ENCODE data around the gene PPP1R2C. TPM values are rescaled to one million over a fixed set of nuclear protein-coding genes. Genes with fewer than 3 reads are reported as not detected.

PPP1R2C gene
- total RNA-seq, 6 donors from 2014 or later = not detected

DNA sequence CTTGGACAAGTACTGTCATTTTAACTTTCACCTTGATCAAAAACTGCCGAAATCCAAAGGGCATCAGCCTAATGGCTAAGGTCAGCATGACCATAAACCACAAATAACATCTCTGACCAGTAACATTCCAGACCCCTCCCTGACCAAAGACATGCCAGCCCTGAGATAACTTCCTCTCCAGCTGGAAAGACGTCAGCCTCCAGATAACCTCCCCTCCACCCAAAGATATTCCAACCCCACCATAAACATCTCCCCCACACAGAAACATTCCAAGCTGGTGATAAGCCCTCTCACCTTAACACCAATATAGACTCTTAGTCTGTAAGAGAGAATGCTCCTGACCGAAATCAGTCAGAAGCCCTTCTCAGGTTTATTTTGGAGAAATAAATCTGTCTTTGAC, 7.4 kb downstream of the PPP1R2C start:
- WGBS, 2 donors = 65 to 77% methylated on average over 3 of the region's 3 CpGs
- DNase-seq = no peak

DNA sequence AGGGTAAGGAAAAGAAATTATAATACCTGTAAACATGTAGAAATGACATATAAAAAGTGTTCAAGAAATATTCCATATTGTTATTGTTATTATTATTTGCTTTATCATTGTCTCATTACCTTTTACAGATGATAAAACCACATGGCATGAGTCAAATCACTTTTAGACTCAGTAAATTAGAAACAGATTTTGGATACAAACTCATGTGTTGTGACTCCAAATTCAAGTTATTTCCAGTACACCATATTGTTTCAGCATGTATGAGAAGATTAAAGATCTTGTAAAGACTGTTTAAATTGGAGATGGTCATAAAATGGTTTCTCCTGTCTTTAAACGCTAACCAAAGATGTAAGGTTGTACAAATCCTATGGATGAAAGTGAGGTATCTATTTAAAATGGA, 18.1 kb downstream of the PPP1R2C start:
- no peak for DNase-seq
- Histone ChIP-seq H3K4me3 (no peak overlapping the region), H3K9me3 (no peaks in the 10 kb centered on the region), H3K27me3 (no peaks in the 10 kb centered on the region), H3K4me1 (no peaks in the 10 kb centered on the region), H3K36me3 (no peaks in the 10 kb centered on the region), H3K27ac (no peak overlapping the region)
- 76 to 80% methylated on average over 1 of the region's 1 CpG for WGBS, 2 donors
- no peak for ATAC-seq (ENCODE audit: low FRiP score in 2 of 2)
- no peak for TF ChIP-seq POLR2AphosphoS5 (IDR thresholded peaks at IDR 0.05)
- TF ChIP-seq, protein P1, sequence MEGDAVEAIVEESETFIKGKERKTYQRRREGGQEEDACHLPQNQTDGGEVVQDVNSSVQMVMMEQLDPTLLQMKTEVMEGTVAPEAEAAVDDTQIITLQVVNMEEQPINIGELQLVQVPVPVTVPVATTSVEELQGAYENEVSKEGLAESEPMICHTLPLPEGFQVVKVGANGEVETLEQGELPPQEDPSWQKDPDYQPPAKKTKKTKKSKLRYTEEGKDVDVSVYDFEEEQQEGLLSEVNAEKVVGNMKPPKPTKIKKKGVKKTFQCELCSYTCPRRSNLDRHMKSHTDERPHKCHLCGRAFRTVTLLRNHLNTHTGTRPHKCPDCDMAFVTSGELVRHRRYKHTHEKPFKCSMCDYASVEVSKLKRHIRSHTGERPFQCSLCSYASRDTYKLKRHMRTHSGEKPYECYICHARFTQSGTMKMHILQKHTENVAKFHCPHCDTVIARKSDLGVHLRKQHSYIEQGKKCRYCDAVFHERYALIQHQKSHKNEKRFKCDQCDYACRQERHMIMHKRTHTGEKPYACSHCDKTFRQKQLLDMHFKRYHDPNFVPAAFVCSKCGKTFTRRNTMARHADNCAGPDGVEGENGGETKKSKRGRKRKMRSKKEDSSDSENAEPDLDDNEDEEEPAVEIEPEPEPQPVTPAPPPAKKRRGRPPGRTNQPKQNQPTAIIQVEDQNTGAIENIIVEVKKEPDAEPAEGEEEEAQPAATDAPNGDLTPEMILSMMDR (IDR thresholded peaks at IDR 0.05) = no peak
- TF ChIP-seq POLR2A (IDR thresholded peaks at IDR 0.05) = no peak
- TF ChIP-seq EP300 (IDR thresholded peaks at IDR 0.05) = no peak

More for the DNA sequence above, 7.4 kb downstream of the PPP1R2C start:
- H3K4me3 ChIP-seq = no peak overlapping the region
- no peak overlapping the region for H3K27ac ChIP-seq
- ATAC-seq (ENCODE audit: low FRiP score in 2 of 2) = no peak
- H3K27me3 ChIP-seq = no peaks in the 10 kb centered on the region
- no peaks in the 10 kb centered on the region for H3K9me3 ChIP-seq
- H3K36me3 ChIP-seq = no peaks in the 10 kb centered on the region
- TF ChIP-seq POLR2AphosphoS5 (IDR thresholded peaks at IDR 0.05) = no peak
- no peak for TF ChIP-seq EP300 (IDR thresholded peaks at IDR 0.05)
- TF ChIP-seq, protein P1 (IDR thresholded peaks at IDR 0.05) = no peak
- no peak for TF ChIP-seq POLR2A (IDR thresholded peaks at IDR 0.05)
- H3K4me1 ChIP-seq = no peaks in the 10 kb centered on the region

DNA sequence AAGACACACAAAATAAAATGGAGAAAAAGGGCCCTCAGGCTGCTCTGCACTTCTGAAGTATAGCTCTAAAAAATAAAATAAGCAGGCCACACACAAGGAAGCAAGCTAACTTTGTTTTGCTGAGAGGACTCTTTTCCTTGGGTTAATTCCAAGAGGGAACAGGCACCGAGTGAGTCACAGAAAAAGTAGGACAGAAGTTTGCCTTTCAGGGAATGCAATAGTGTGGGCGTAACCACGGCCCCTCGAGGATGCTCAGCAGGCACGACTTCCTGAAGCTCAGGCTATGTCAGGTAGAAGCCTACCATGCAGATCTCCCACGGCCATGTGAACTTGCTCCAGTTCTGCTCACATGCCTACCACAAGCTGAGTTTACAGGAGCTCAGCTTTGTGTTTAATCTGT, 22.1 kb downstream of the PPP1R2C start:
- TF ChIP-seq POLR2A (IDR thresholded peaks at IDR 0.05) (no peak), POLR2AphosphoS5 (IDR thresholded peaks at IDR 0.05) (no peak), EP300 (IDR thresholded peaks at IDR 0.05) (no peak)
- TF ChIP-seq, protein P1 (IDR thresholded peaks at IDR 0.05) = no peak
- ATAC-seq (ENCODE audit: low FRiP score in 2 of 2) (peak; percentile 52 to 62), DNase-seq (peak in 1 of 2 donors; percentile 33)
- 33 to 58% methylated on average over 5 to 6 of the region's 6 CpGs for WGBS, 2 donors
- Histone ChIP-seq H3K4me3 (no peak overlapping the region), H3K36me3 (no peaks in the 10 kb centered on the region), H3K4me1 (no peaks in the 10 kb centered on the region), H3K9me3 (no peaks in the 10 kb centered on the region), H3K27ac (no peak overlapping the region), H3K27me3 (no peaks in the 10 kb centered on the region)

DNA sequence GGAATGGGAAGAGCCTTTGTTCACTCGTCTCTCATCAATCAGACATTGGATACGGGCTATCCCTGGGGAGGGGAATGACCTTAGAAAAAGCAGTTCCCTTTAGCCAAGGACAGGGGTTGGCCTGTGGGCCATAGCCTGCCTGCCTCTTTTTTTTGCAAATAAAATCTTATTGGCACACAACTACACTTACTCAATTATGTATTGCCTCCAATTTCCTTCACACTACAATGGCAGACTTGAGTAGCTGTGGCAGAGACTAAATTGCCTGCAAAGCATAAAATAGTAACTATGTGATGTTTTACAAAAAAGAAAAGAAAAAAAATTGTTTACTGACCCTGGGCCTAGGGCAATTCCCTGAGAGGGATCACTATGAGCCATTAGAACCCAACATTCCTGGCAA, 23.4 kb downstream of the PPP1R2C start:
- H3K4me3 ChIP-seq = no peak overlapping the region
- H3K27me3 ChIP-seq = no peaks in the 10 kb centered on the region
- no peak overlapping the region for H3K27ac ChIP-seq
- no peak for TF ChIP-seq EP300 (IDR thresholded peaks at IDR 0.05)
- no peak for TF ChIP-seq POLR2AphosphoS5 (IDR thresholded peaks at IDR 0.05)
- TF ChIP-seq, protein P1 (IDR thresholded peaks at IDR 0.05) = no peak
- TF ChIP-seq POLR2A (IDR thresholded peaks at IDR 0.05) = no peak
- no peaks in the 10 kb centered on the region for H3K9me3 ChIP-seq
- 53 to 56% methylated on average over 2 of the region's 2 CpGs for WGBS, 2 donors
- ATAC-seq (ENCODE audit: low FRiP score in 2 of 2) (no peak), DNase-seq (no peak)
- H3K4me1 ChIP-seq = no peaks in the 10 kb centered on the region
- H3K36me3 ChIP-seq = no peaks in the 10 kb centered on the region

DNA sequence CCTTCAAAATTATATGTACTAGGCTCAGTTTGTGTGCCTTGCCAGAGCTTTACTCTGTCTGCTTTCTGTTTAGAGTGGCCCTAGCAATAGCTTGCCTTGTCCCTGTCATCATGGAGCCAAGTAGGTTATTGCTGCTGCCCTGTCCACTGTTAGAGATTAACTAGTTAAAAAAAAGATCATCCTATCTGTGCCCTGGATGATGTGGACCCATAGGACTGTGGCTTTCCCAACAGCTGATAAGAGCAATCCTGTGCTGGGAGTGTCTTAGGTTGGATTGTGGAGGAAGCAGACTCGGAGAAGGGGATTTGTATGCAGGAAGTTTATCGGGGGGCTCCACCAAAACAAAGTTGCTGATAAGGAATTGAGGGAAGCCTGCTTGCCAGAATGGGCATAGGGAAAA, 23.8 kb downstream of the PPP1R2C start:
- no peak overlapping the region for H3K27ac ChIP-seq
- no peak for DNase-seq
- 37 to 67% methylated on average over 2 of the region's 2 CpGs for WGBS, 2 donors
- no peaks in the 10 kb centered on the region for H3K4me1 ChIP-seq
- H3K36me3 ChIP-seq = no peaks in the 10 kb centered on the region
- no peak for TF ChIP-seq EP300 (IDR thresholded peaks at IDR 0.05)
- TF ChIP-seq, protein P1 (IDR thresholded peaks at IDR 0.05) = no peak
- no peak for TF ChIP-seq POLR2A (IDR thresholded peaks at IDR 0.05)
- TF ChIP-seq POLR2AphosphoS5 (IDR thresholded peaks at IDR 0.05) = no peak
- H3K4me3 ChIP-seq = no peak overlapping the region
- H3K27me3 ChIP-seq = no peaks in the 10 kb centered on the region
- no peaks in the 10 kb centered on the region for H3K9me3 ChIP-seq
- no peak for ATAC-seq (ENCODE audit: low FRiP score in 2 of 2)

Data from upper lobe of left lung (tissue), 6 donors.